ENCODE data around the gene AGPAT1. TPM values are rescaled to one million over a fixed set of nuclear protein-coding genes. Genes with fewer than 3 reads are reported as not detected.
A peak's percentile ranks its signal among the peaks of the same experiment; 100 is the strongest.

AGPAT1 gene
- total and polyA plus RNA-seq, 2 of the 13 experiments (the other 11 are each of a cell fraction or from before 2014, with no cell fraction given): 51.3 to 139 TPM

- TF ChIP-seq ZBTB34 (CRISPR knock-in tag; IDR thresholded peaks at IDR 0.05) (no peak), ZNF546 (CRISPR knock-in tag; conservative IDR thresholded peaks at IDR 0.05) (no peak), NFRKB (IDR thresholded peaks at IDR 0.05) (no peak), IKZF1 (IDR thresholded peaks at IDR 0.05) (no peak), ZNF30 (CRISPR knock-in tag; IDR thresholded peaks at IDR 0.05) (no peak), ZNF558 (CRISPR knock-in tag; IDR thresholded peaks at IDR 0.05; ENCODE audit: borderline replicate concordance) (0 out of 2 replicates have a peak, but pooled peaks have one; percentile 42), RAD21 (CRISPR knock-in tag; IDR thresholded peaks at IDR 0.05) (no peak), ZNF451 (CRISPR knock-in tag; IDR thresholded peaks at IDR 0.05) (no peak), CEBPB (IDR thresholded peaks at IDR 0.05; ENCODE audit: borderline replicate concordance, low read depth, low read length) (no peak), ZNF878 (CRISPR knock-in tag; IDR thresholded peaks at IDR 0.05) (no peak), NFIC (IDR thresholded peaks at IDR 0.05; ENCODE audit: low read length) (no peak), ZNF709 (CRISPR knock-in tag; IDR thresholded peaks at IDR 0.05) (no peak)
Measured at GRCh38 chr6:32189069-32189741, 13.3 kb upstream of the AGPAT1 start (continued).

GRCh38 chr6:32188381-32189068 is 12.6 kb upstream of the AGPAT1 start:
- WGBS (ENCODE audit: low lambda C conversion rate): 86% methylated on average over 10 of the region's 13 CpGs
- in situ Hi-C loops (cut with HindIII; ENCODE audit: extremely low pct_ligation_motif_present, low pct_unique_long_range_greater_than_20kb): no loop called here
- DNase-seq (ENCODE audit: low spot score) (no peak), ATAC-seq (no peak), FAIRE-seq (no peak)
- Histone ChIP-seq H3K36me3 (replicated peaks in 1 of 2; ENCODE audit: control insufficient read depth in 1 of 2, insufficient read depth in 2 of 2, low read length in 2 of 2) (peaks cover 7 to 19% of the 10 kb centered on the region in 2 experiments), H3K9me3 (ENCODE audit: low read length) (no peaks in the 10 kb centered on the region), H4K20me1 (ENCODE audit: insufficient read depth, low read length) (no peaks in the 10 kb centered on the region), H2AFZ (ENCODE audit: low read length) (no peak overlapping the region), H3K27ac (ENCODE audit: extremely low read length, insufficient read depth, low read length) (peak overlapping the region; percentile 80), H3K9ac (ENCODE audit: insufficient read depth, low read depth, low read length) (peak overlapping the region; percentile 90), H3K79me2 (ENCODE audit: insufficient read depth, low read length) (peaks cover 15% of the 10 kb centered on the region), H3K4me2 (ENCODE audit: low read depth, low read length) (peak overlapping the region; percentile 90), H3K4me3 (replicated peaks in 1 of 3; ENCODE audit: insufficient read depth in 1 of 3, low read depth in 2 of 3, low read length in 3 of 3) (peak overlapping the region; percentile 74 to 93 (median 79)), H3K4me1 (ENCODE audit: insufficient read depth, low read length) (peaks cover 36% of the 10 kb centered on the region), H3K27me3 (ENCODE audit: control insufficient read depth in 1 of 2, insufficient read depth in 2 of 2, low read length in 2 of 2) (no peaks in the 10 kb centered on the region; a peak in 1 of 5 replicates)
- intact Hi-C loops (cut with micrococcal nuclease; ENCODE audit: unreplicated experiment): no loop called here
- POLR2A ChIA-PET: interaction anchor here (2.0 to 7.1 kb wide), 2 partner anchors 10 to 60 kb away, joined by 4 to 127 read pairs; partner anchors contain the start of genes AGPAT1, ATF6B and RNF5
- CTCF ChIA-PET (ENCODE audit: low intra/inter-chr PET ratio, low total read pairs): no interaction called here
- BruUV-seq (replicated peaks): no TSS peak
- peak; percentile 21 for TF ChIP-seq PCBP2 (optimal IDR thresholded peaks at IDR 0.05; ENCODE audit: low read depth, low read length, poor library complexity, severe bottlenecking)
- peak; percentile 28; the same call in 1 of the 2 replicates for TF ChIP-seq HOXA3 (CRISPR knock-in tag; IDR thresholded peaks at IDR 0.05)
- TF ChIP-seq MIXL1 (CRISPR knock-in tag; IDR thresholded peaks at IDR 0.05): no peak
- no peak for TF ChIP-seq SIX4 (CRISPR knock-in tag; IDR thresholded peaks at IDR 0.05)
- TF ChIP-seq SMARCC2 (IDR thresholded peaks at IDR 0.05): no peak
- TF ChIP-seq MED1 (CRISPR knock-in tag; IDR thresholded peaks at IDR 0.05): no peak
- TF ChIP-seq ZNF503 (CRISPR knock-in tag; IDR thresholded peaks at IDR 0.05): no peak
- 0 out of 2 replicates have a peak, but pooled peaks have one; percentile 21 for TF ChIP-seq ZNF891 (CRISPR knock-in tag; IDR thresholded peaks at IDR 0.05)
- 0 out of 2 replicates have a peak, but pooled peaks have one; percentile 13 for TF ChIP-seq CEBPB (IDR thresholded peaks at IDR 0.05; ENCODE audit: borderline replicate concordance, low read depth, low read length)
- TF ChIP-seq HOXD1 (CRISPR knock-in tag; IDR thresholded peaks at IDR 0.05): no peak
- no peak for TF ChIP-seq HHEX (CRISPR knock-in tag; IDR thresholded peaks at IDR 0.05)
